ENCODE data around the gene NT5C3B. TPM values are rescaled to one million over a fixed set of nuclear protein-coding genes. Genes with fewer than 3 reads are reported as not detected.
A peak's percentile ranks its signal among the peaks of the same experiment; 100 is the strongest.
"Not testable (repeated sequence)": the region's sequence is repeated elsewhere in the genome, so short reads cannot be mapped to it uniquely, and the experiment has no call there.

The NT5C3B gene
- total RNA-seq, 1 experiment from 2014 or later: 101 TPM

DNA sequence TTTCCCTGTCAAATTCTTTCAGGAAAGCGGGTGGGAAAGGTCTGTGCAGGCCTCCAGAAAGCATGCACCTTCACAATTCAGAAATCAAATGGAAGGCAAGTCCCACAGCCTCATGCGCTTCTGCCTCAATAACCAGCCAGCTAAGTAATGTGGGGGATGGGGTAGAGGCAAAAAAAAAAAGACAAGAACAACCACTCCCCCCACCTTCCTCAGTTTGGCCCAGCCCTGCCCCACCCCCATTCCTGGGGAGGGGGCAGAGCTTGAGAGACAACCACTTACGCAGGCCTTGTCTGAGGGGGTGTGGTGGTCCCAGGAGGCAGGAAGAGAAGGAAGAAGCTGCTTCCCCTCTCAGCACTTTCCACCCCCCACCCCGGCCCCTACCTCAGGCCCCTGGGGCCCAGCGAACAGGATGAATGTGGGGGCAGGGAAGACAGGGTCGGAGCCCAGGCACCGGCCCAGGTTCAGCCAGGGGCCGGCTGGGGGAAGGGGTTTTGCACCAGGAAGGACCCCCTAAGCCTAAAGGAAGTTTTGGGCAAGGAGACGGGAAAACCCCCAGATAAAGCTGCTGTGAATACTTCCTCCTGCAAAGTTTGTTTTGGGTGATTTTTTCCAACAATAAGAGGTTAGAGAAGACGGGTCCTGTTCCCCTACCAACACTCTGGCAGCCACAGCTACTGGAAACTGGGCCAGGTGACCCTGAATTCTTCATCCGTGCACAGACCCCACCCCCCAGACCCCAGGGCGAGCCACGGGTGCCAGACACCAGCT is 50.8 kb downstream of the NT5C3B start:
- no peak for DNase-seq (ENCODE audit: low read depth)

DNA sequence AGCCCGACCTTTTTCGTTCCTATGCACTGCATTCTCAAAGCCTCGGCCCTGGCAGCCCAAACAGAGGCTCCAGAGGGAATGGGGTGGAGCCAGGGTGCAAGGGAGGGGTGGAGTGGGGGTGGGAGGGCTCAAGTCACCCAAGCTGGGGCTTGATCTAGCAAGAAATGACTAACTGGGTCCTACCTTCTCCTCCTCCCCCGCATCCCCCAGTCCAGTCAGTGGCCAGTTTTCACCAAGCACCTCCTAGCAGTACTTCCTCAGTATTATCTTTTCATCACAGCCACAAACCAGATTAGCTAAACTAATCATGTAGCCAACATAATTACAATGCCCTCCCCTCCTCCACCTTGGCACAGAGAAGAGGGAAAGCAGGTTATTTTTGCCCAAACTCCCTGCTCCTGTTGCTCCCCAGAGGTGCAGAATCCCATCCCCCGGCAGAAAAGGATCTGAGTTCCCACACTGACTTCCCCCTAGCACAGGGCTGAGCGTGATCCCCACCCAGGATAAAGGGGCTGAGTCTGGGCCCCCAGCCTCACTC is 51.8 kb downstream of the NT5C3B start:
- DNase-seq (ENCODE audit: low read depth): no peak

DNA sequence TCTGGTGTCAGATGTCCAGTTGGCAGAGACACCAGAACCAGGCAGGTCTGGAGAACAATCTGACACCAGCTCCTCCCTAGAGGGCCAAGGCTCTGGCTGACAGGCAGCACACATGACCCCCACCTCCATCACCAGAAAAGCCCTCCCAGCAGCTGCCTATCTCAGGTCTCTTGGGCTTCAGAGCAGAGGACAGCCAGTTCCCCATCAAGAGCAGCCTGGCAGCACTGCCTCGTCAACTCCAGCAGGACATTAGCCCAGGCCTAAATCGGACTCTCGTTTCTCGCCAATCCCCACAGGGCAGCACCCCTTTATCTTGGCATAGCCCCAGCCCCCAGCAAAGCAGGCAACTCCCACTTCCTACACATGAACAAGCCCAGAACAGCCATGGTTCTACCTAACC is 53.9 kb downstream of the NT5C3B start:
- no peak for DNase-seq (ENCODE audit: low read depth)

DNA sequence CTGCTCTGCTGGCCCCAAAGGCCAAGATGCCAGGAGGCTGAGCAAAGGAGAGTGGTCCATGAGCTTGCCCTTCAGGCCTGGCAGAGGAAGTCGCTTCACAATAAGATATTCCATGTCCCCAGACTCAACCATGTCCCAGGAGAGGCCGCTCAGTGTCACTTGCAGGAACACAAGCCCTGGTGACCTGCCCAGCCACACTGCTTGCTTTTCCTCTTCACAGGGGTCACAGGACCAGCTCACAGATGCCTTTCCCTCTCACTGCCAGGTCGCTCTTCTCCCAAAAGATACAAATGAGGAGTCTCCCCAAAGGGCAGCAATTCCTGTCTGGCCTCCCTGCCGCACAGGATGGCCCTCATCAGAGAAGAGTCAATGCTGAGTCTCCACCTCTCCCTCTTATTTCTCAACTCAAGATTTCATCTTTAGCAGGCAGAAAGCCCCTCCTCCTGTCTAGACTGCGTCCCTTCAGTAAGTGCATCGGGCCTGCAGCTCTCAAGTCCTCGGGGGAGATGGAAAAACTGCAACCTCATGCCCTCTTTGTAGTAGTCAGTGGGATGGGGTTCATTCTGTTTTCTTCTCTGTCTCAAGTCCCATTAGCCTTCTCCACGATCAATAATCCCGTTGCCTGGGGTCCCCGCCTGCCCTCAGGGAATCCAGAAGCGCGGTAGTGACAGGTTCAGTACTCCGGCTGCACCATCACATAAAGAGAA is 54.5 kb downstream of the NT5C3B start:
- no peak for DNase-seq (ENCODE audit: low read depth)

DNA sequence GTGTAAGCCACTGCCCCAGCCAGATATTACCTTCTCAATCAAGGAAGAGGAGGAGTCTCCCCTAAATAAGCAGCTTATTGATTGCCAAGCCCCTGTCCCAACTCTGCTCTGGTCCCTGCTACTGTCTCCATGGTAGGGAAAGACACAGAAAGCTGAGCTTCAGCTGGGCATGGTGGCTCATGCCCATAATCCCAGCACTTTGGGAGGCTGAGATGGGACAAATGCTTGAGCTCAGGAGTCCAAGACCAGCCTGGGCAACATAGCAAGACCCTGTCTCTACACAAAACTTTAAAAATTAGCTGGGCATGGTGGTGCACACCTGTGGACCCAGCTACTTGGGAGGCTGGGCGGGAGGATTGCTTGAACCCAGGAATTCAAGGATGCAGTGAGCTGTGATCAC is 56.1 kb downstream of the NT5C3B start:
- no peak for DNase-seq (ENCODE audit: low read depth)

DNA sequence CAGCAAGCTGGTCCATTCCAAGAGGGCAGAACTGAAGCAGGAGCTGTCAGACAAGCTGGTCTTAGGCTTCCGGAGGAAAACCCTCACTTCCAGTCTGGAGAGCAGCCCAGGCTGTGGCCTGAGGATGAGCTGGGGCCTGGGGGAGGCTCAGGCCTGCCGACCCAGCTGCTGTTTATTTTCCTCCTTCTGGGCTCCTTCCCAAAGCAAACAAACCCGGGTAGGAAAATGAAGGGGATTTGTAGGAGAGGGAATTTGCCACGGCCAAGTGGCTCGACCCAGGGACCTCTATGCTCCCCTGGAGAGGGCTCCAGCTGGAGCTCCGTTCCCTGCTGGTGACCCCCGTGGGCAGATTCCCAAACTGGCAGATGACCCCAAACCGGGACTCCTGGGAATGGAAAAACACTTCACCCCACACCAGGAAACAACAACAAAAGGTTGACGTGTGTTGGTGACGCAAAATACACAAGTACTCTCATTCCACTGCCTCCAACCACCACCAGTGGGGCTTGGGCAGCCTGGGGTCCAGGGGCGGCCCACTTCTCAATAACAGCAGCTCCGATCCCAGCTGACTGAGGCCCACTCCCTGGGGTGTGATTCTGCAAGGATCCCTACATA is 58.4 kb downstream of the NT5C3B start:
- peak; percentile 94 for DNase-seq (ENCODE audit: low read depth)

DNA sequence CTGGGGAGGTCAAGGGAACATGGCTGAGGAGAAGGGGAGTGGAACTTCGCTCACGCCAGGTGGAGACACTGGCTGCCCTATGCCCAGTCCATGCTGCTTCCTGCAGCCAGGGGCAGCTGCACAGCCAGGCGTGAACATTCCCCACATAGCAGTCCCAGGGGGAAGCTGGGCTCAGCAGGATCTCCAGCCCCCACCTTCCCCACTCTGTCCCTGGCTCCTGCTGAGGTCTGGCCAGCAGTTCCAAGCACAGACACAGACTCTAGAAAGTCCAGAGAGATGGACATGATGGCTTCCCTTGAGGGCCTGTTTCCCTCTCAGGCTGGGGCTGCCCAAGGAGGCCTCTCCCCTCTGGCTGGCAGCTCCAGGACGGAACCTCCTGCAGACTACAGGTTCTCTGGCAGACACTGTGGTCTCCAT is 58.9 kb downstream of the NT5C3B start:
- peak; percentile 75 for DNase-seq (ENCODE audit: low read depth)

DNA sequence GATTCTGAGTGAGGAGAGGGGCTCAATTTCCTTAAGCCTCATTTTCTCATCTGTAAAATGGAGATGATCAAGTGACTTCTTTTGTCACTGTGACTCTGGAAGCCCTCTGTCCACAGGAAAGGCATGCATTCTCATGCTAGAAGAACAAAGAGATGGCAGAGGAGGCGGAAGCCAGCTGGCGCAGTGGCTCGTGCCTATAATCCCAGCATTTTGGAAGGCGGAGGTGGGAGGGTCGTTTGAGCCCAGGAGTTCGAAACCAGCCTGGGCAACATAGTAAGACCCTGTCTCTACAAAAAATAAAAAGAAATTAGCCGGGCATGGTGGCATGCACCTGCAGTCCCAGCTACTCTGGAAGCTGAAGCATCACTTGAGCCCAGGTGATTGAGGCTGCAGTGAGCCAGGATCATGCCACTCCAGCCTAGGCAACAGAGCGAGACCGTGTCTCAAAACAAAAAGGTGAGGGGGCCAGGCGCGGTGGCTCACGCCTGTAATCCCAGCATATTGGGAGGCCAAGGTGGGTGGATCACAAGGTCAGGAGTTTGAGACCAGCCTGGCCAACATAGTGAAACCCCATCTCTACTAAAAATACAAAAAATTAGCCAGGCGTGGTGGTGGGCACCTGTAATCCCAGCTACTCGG is 59.7 kb downstream of the NT5C3B start:
- DNase-seq (ENCODE audit: low read depth): not testable (repeated sequence)

DNA sequence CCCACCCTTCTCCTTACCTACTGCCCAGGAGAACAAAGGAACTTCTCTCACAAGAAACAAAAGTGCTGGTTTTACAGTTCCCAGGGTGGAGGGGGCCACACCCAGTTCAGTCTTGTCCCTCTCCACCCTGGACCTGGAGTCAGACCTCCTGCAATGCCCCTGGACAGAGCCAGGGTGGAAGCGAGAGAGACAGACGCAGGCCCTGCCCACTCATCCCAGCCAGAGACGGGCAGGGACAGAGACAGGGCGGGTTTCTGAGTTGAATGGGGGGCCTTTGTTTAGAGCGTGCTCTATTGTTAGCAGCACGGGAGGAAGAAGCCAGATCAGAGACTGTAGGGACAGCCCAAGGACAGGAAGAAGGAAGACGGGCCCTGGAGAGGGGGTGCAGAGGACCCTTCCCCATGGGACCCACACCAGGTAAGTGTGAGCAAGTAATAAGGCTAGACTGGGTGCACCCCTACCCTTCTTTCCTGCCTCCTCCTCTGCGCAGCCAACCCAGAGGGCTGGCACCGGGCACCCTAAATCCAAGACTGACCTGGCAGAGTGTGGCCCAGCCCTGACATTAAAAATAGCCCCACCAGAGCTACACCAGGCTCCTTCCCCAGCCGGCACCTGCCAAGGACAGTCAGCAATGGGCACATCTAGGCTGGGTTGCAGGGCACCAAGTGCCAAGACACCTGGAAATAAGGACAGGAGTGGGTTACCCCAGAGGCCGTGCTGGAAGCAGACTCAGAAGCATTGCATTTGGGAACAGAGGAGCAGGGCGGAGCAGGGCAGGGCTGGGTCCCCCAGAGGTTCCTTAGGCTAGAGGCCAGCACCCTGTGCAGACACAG is 60.4 kb downstream of the NT5C3B start:
- DNase-seq (ENCODE audit: low read depth): no peak

Other genes starting within 250 kb of the NT5C3B start
- not detected in 2 replicates for gene KRT14, start 249.3 kb downstream of the NT5C3B start, total RNA-seq (2014; rRNA removed)
- not detected in 2 replicates for gene KRT16, start 223.5 kb downstream of the NT5C3B start, total RNA-seq (2014; rRNA removed)
- 6.9 and 11.0 TPM in 2 replicates for gene KRT17, start 211.7 kb downstream of the NT5C3B start, total RNA-seq (2014; rRNA removed)
- gene EIF1, start 147.3 kb downstream of the NT5C3B start, total RNA-seq (2014; rRNA removed): 56.9 and 63.7 TPM in 2 replicates
- gene GAST, start 123.9 kb downstream of the NT5C3B start, total RNA-seq (2014; rRNA removed): not detected in 2 replicates
- gene HAP1, start 101.6 kb downstream of the NT5C3B start, total RNA-seq (2014; rRNA removed): under 0.01 TPM in 1 of 2 replicates, not detected in the other
- not detected in 2 replicates for gene JUP, start 49.5 kb downstream of the NT5C3B start, total RNA-seq (2014; rRNA removed)
- gene P3H4, start 24.3 kb downstream of the NT5C3B start, total RNA-seq (2014; rRNA removed): 46.0 and 49.1 TPM in 2 replicates
- 271 and 283 TPM in 2 replicates for gene FKBP10, start 23.2 kb downstream of the NT5C3B start, total RNA-seq (2014; rRNA removed)
- not detected in 2 replicates for gene KLHL10, start 1.6 kb upstream of the NT5C3B start, total RNA-seq (2014; rRNA removed)
- gene KLHL11, start 29.2 kb upstream of the NT5C3B start, total RNA-seq (2014; rRNA removed): 21.8 and 22.5 TPM in 2 replicates
- 181 and 184 TPM in 2 replicates for gene ACLY, start 82.7 kb upstream of the NT5C3B start, total RNA-seq (2014; rRNA removed)
- 0.19 and 0.86 TPM in 2 replicates for gene ODAD4, start 94.4 kb upstream of the NT5C3B start, total RNA-seq (2014; rRNA removed)
- 61.6 and 75.1 TPM in 2 replicates for gene CNP, start 130.6 kb upstream of the NT5C3B start, total RNA-seq (2014; rRNA removed)
- gene DNAJC7, start 181.2 kb upstream of the NT5C3B start, total RNA-seq (2014; rRNA removed): 67.5 and 83.1 TPM in 2 replicates
- gene NKIRAS2, start 183.9 kb upstream of the NT5C3B start, total RNA-seq (2014; rRNA removed): 41.2 and 48.5 TPM in 2 replicates
- 0.29 TPM in 1 of 2 replicates, not detected in the other for gene C17orf113, start 214.4 kb upstream of the NT5C3B start, total RNA-seq (2014; rRNA removed)

All from LHCN-M2 (cell line).